ENCODE data around the gene COX20.
A peak's percentile ranks its signal among the peaks of the same experiment; 100 is the strongest.

GRCh38 chr1:244833734-244834542 is 1.5 kb upstream of the COX20 start:
- TF ChIP-seq CTCF (IDR thresholded peaks at IDR 0.05; ENCODE audit: low read depth, low read length, poor library complexity, severe bottlenecking): peak; percentile 35
- TF ChIP-seq EZH2phosphoT487 (IDR thresholded peaks at IDR 0.05; ENCODE audit: borderline replicate concordance, low read length): no peak
